Natural killer cell (primary cell): ENCODE measurements around the gene FTL. TPM values are rescaled to one million over a fixed set of nuclear protein-coding genes. Genes with fewer than 3 reads are reported as not detected.

Experiments
- ATAC-seq, 3 donors: fragments of 150-1000 bp in 2 of 3; fragments of 200-7000 bp in 1 of 3; cut with Tn5 transposase; 1 replicate in 1 of 3; 2 replicates in 2 of 3; pipeline ENCODE4 v1.10.0; 2021; ENCODE audit warnings: mild to moderate bottlenecking in 2 of 3, moderate library complexity in 2 of 3
- DNase-seq, 2 donors: peaks; one replicate each; pipeline versions ENCODE4 v3.0.0 to v3.0.0-alpha.2; 2013 to 2021; ENCODE audit warnings: mixed read lengths in 1 of 2
- H3K27ac ChIP-seq: one replicate; pipeline ENCODE4 v1.5.1; 2013; ENCODE audit warnings: mild to moderate bottlenecking, low read length
- H3K27me3 ChIP-seq: one replicate; pipeline ENCODE4 v1.6.1; 2013; ENCODE audit warnings: low read length; ENCODE audit not compliant: control insufficient read depth, insufficient read depth
- H3K36me3 ChIP-seq: one replicate; pipeline ENCODE4 v1.6.1; 2013; ENCODE audit warnings: low read length; ENCODE audit not compliant: control insufficient read depth, insufficient read depth
- H3K4me1 ChIP-seq: one replicate; pipeline ENCODE4 v1.6.1; 2013; ENCODE audit warnings: low read length; ENCODE audit not compliant: control insufficient read depth, insufficient read depth
- H3K4me3 ChIP-seq: one replicate; pipeline ENCODE4 v1.5.1; 2013; ENCODE audit warnings: low read length
- H3K9me3 ChIP-seq: one replicate; pipeline ENCODE4 v1.6.1; 2013; ENCODE audit warnings: low read length; ENCODE audit not compliant: control insufficient read depth, insufficient read depth
- H3K27ac Mint-ChIP-seq, 2 donors: one replicate each; pipeline ENCODE4 v1.8.0; 2022; ENCODE audit warnings: mild to moderate bottlenecking in 2 of 2, mixed read lengths in 2 of 2, moderate library complexity in 1 of 2
- H3K27me3 Mint-ChIP-seq, 2 donors: one replicate each; pipeline ENCODE4 v1.8.0; 2022; ENCODE audit warnings: low read depth in 2 of 2, mixed read lengths in 2 of 2
- H3K36me3 Mint-ChIP-seq: one replicate; pipeline ENCODE4 v1.8.0; 2022; ENCODE audit warnings: mixed read lengths
- H3K4me1 Mint-ChIP-seq, 2 donors: one replicate each; pipeline ENCODE4 v1.8.0; 2022; ENCODE audit warnings: mixed read lengths in 2 of 2
- H3K4me3 Mint-ChIP-seq: one replicate; pipeline ENCODE4 v1.8.0; 2022; ENCODE audit warnings: mild to moderate bottlenecking, moderate library complexity, mixed read lengths
- H3K9me3 Mint-ChIP-seq, 2 donors: one replicate each; pipeline ENCODE4 v1.8.0; 2022; ENCODE audit warnings: mixed read lengths in 2 of 2
- CTCF ChIP-seq: fragments of 200-600 bp; IDR thresholded peaks from one replicate; pipeline ENCODE4 v1.8.0; 2022; ENCODE audit warnings: antibody characterized with exemption
- WGBS: methylation state at CpG from one replicate; pipeline ENCODE4 v1.1.7; 2013; ENCODE audit warnings: missing lambda C conversion rate; ENCODE audit not compliant: insufficient coverage; 5-methylcytosine and 5-hydroxymethylcytosine counted together
- intact Hi-C: fragments of 100-400 bp; cut with micrococcal nuclease; formaldehyde crosslinking; loops from one replicate; pipeline ENCODE4 v1.14.2; 2022
- total RNA-seq, 4 donors: library from RNA; stranded (reverse); fragments of 120-200 nt in 1 of 4; gene quantifications; one replicate each; pipeline versions ENCODE4 v1.2.3 to v1.2.4, GENCODE V29; 2013 to 2022

FTL gene
- total RNA-seq, 3 donors from 2014 or later (not counting 1 experiment from before 2014, with no cell fraction given) = 554 to 1,168 (median 1,024) TPM

DNA sequence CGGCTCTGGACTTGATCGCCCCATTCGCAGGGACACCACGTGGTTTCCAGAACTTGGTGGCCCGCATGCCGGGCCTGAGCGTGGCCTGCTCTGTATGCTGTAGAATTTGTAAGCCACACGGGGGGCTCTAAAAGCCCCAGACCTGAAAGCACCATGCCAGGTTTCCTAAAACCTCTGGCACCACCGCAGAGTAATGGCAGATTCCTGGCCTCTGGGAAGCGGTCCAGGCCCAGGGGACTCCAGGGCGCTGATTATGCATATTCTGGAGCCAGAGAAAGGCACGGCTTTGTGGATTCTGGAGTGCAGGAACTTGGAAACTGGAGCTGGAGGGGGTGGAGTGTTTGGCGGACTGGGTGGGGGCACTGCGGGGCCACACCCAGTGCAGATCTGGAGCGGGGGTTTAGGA, 3.7 kb downstream of the FTL start:
- Histone ChIP-seq H3K36me3 (peaks cover 31% of the 10 kb centered on the region), H3K27ac (no peak overlapping the region), H3K4me3 (no peak overlapping the region), H3K9me3 (no peaks in the 10 kb centered on the region), H3K27me3 (no peaks in the 10 kb centered on the region), H3K4me1 (peaks cover 42% of the 10 kb centered on the region)
- no peak overlapping the region for H3K27ac Mint-ChIP-seq
- DNase-seq (no peak), ATAC-seq (no peak)
- peaks cover 28 to 34% of the 10 kb centered on the region in 2 donors for H3K4me1 Mint-ChIP-seq
- 97% methylated on average over 15 of the region's 15 CpGs for WGBS
- no peaks in the 10 kb centered on the region for H3K9me3 Mint-ChIP-seq
- intact Hi-C loops = loop anchor here (5.0 to 10.0 kb wide), 2 partner anchors 67 to 324 kb away; partner anchors contain the start of genes CA11 and NUCB1
- H3K36me3 Mint-ChIP-seq = no peaks in the 10 kb centered on the region
- no peak overlapping the region for H3K4me3 Mint-ChIP-seq
- H3K27me3 Mint-ChIP-seq = no peaks in the 10 kb centered on the region
- TF ChIP-seq CTCF = no peak

DNA sequence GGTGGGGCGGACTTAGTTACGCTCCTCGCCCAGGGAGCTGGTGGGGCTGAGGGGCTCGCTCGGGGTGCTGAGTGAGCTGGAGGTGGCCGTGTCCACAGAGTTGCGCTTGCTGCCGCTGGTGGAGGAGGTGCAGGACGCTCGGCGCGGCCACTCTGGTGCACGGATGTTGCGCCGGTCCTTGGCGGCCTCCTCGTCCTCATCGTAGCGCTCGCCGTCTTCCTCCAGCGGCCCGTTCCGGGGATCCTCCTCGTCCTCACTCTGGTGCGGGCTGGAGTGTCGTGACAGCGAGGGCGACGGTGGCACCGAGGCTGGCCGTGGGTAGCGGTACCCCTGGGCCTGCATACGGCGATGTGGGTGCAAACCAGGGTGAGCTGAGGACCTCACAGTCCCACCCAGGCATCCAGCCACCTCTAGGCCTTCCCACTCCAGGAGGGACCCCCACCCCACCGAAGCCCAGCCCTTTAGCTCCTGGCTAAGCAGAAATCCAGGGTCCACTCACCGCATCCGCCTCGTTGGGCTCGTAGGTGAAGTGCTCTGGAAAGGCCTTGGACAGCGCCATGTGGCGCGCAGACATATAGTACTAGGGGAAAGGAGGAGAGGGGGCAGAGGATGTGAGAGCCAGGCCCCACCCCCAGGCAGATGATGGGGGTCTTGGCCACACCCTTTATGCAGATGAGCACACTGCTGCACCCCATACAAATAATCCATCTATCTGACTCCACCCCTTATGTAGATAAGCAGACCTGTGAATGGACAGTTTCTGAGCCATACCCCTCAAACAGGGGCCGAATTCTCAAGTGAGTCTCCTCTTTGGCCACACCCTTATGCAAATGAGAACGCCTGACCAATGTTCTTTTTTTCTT, 4.4 kb downstream of the FTL start:
- Histone ChIP-seq H3K27me3 (no peaks in the 10 kb centered on the region), H3K4me1 (peaks cover 35% of the 10 kb centered on the region), H3K4me3 (no peak overlapping the region), H3K27ac (no peak overlapping the region), H3K9me3 (no peaks in the 10 kb centered on the region), H3K36me3 (peaks cover 38% of the 10 kb centered on the region)
- H3K4me3 Mint-ChIP-seq = no peak overlapping the region
- H3K36me3 Mint-ChIP-seq = no peaks in the 10 kb centered on the region
- H3K27me3 Mint-ChIP-seq = no peaks in the 10 kb centered on the region
- ATAC-seq (no peak), DNase-seq (no peak)
- no peaks in the 10 kb centered on the region for H3K9me3 Mint-ChIP-seq
- H3K27ac Mint-ChIP-seq = no peak overlapping the region
- intact Hi-C loops = loop anchor here (5.0 to 10.0 kb wide), 2 partner anchors 67 to 325 kb away; partner anchors contain the start of genes CA11 and NUCB1
- WGBS = 96% methylated on average over 45 of the region's 45 CpGs
- H3K4me1 Mint-ChIP-seq = peaks cover 21 to 27% of the 10 kb centered on the region in 2 donors
- TF ChIP-seq CTCF = no peak

DNA sequence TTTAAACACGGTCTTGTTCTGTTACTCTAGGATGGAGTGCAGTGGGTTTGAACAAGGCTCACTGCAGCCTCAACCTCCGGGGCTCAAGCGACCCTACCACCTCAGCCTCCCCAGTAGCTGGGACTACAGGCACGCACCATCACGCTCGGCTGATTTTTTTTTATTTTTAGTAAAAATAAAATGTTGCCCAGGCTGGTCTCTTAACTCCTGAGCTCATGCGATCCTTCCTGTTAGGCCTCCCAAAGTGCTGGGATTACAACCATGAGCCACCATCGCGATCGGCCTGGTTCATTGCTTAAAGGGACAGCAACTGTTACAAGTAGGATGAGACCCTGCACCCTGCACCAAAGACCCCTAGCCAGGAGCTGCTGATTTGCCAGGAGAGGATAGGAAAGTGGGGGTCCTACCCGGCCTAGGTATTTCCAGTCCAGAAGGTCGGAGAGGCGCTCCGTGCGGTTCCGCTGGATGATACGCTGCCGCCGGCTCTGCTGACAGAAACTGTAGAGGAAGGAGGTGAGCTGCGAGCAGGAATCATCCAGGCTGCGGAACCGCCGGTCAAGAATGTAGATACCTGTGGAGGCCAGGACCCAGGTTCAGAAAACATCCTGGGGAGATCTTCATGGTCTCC, 5.1 kb downstream of the FTL start:
- no peak for ATAC-seq

More for the DNA sequence above, 5.1 kb downstream of the FTL start:
- no peak for TF ChIP-seq CTCF
- no peaks in the 10 kb centered on the region for H3K27me3 Mint-ChIP-seq
- no peak for DNase-seq
- H3K9me3 ChIP-seq = no peaks in the 10 kb centered on the region
- no peak overlapping the region for H3K27ac Mint-ChIP-seq
- 96% methylated on average over 23 of the region's 23 CpGs for WGBS
- H3K27ac ChIP-seq = no peak overlapping the region
- H3K4me3 ChIP-seq = no peak overlapping the region
- H3K4me1 Mint-ChIP-seq = peaks cover 15 to 19% of the 10 kb centered on the region in 2 donors
- peaks cover 29% of the 10 kb centered on the region for H3K4me1 ChIP-seq
- peaks cover 40% of the 10 kb centered on the region for H3K36me3 ChIP-seq
- intact Hi-C loops = no loop called here
- H3K36me3 Mint-ChIP-seq = no peaks in the 10 kb centered on the region
- H3K27me3 ChIP-seq = no peaks in the 10 kb centered on the region
- no peak overlapping the region for H3K4me3 Mint-ChIP-seq
- no peaks in the 10 kb centered on the region for H3K9me3 Mint-ChIP-seq
